ENCODE measurements around the gene AKT3.

Gene AKT3

DNA sequence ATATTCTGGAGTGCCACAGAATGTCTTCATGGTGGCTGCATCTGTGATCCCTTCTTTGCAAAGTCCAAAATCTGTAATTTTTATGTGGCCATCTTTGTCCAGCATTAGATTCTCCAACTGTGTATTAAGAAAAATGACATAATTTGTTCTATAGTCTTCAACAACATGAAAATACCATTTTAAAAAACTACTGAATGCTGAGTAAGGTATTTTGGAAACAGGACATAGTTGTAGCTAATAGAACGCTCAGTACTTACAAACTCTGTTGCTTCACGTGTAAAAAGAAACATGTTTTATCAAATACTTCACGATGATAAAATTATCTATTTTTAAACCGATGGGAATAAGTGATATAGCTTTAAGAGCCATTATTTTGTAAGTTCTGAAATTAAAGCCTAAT, 286.3 kb downstream of the AKT3 start:
- TF ChIP-seq, protein P1, sequence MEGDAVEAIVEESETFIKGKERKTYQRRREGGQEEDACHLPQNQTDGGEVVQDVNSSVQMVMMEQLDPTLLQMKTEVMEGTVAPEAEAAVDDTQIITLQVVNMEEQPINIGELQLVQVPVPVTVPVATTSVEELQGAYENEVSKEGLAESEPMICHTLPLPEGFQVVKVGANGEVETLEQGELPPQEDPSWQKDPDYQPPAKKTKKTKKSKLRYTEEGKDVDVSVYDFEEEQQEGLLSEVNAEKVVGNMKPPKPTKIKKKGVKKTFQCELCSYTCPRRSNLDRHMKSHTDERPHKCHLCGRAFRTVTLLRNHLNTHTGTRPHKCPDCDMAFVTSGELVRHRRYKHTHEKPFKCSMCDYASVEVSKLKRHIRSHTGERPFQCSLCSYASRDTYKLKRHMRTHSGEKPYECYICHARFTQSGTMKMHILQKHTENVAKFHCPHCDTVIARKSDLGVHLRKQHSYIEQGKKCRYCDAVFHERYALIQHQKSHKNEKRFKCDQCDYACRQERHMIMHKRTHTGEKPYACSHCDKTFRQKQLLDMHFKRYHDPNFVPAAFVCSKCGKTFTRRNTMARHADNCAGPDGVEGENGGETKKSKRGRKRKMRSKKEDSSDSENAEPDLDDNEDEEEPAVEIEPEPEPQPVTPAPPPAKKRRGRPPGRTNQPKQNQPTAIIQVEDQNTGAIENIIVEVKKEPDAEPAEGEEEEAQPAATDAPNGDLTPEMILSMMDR (IDR thresholded peaks at IDR 0.05; ENCODE audit: unreplicated experiment in 3 of 3), result no peak
- Mint-ChIP-seq H3K27ac (no peak overlapping the region), H3K4me1 (no peaks in the 10 kb centered on the region), H3K27me3 (ENCODE audit: low read depth) (no peaks in the 10 kb centered on the region), H3K36me3 (ENCODE audit: low read depth) (peaks cover 21% of the 10 kb centered on the region), H3K4me3 (no peak overlapping the region), H3K9me3 (peaks cover 6% of the 10 kb centered on the region)

DNA sequence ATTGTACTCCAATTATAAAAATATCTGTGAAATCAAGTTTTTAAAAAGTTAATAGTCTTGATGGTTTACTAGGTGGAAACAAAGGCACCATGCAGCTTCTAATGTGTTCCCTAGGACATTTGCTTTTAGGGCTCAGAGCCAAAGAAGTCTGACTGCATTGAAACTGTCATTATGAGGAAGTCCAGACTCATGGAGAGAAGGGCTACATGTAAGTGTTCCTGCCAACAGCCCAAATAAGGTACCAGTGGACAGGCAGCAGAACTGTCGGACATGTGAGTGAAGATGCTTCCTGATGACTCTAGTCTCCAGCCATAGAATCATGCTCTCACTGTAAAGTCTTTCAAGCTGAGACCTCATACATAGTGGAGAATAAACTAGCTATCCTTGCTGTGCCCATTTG, 287.6 kb downstream of the AKT3 start:
- peaks cover 6% of the 10 kb centered on the region for H3K9me3 Mint-ChIP-seq
- TF ChIP-seq, protein P1 (IDR thresholded peaks at IDR 0.05; ENCODE audit: unreplicated experiment in 3 of 3), result no peak
- peaks cover 18% of the 10 kb centered on the region for H3K36me3 Mint-ChIP-seq (ENCODE audit: low read depth)
- no peaks in the 10 kb centered on the region for H3K4me1 Mint-ChIP-seq
- no peak overlapping the region for H3K27ac Mint-ChIP-seq
- no peak overlapping the region for H3K4me3 Mint-ChIP-seq
- H3K27me3 Mint-ChIP-seq (ENCODE audit: low read depth), result no peaks in the 10 kb centered on the region

DNA sequence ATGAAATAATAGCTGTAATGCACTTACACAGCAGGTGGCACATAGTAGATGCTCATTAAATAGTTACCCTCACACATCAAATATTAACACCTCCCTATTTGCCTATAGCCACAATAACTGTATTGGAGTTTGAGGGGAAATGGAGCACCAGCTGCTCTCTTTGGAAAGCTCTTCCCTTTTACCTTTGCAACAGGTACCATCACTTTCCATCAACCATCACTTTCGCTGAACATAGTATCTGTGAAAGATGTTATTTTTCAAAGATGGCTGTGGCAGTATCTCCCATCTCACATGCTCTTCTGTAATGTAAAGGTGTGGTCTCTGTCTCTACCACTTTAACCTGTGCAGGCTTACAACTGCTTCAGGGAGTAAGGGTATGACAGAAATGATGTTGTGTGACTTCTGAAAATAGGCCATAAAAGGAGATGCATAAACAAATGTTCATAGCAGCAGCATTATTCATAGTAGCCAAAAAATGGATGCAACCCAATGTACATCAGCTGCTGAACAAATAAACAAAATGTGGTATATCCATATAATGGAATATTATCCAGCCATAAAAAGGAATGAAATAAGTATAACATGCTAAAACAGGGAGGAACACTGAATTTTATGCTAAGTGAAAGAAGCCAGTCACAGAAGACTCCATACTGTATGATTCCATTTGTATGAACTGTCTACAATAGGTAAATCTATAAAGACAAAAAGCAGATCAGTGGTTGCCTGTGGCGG, 288.3 kb downstream of the AKT3 start:
- Mint-ChIP-seq H3K9me3 (peaks cover 6% of the 10 kb centered on the region), H3K27me3 (ENCODE audit: low read depth) (no peaks in the 10 kb centered on the region), H3K36me3 (ENCODE audit: low read depth) (peaks cover 17% of the 10 kb centered on the region), H3K27ac (no peak overlapping the region), H3K4me1 (no peaks in the 10 kb centered on the region), H3K4me3 (no peak overlapping the region)
- TF ChIP-seq, protein P1 (IDR thresholded peaks at IDR 0.05; ENCODE audit: unreplicated experiment in 3 of 3), result no peak

DNA sequence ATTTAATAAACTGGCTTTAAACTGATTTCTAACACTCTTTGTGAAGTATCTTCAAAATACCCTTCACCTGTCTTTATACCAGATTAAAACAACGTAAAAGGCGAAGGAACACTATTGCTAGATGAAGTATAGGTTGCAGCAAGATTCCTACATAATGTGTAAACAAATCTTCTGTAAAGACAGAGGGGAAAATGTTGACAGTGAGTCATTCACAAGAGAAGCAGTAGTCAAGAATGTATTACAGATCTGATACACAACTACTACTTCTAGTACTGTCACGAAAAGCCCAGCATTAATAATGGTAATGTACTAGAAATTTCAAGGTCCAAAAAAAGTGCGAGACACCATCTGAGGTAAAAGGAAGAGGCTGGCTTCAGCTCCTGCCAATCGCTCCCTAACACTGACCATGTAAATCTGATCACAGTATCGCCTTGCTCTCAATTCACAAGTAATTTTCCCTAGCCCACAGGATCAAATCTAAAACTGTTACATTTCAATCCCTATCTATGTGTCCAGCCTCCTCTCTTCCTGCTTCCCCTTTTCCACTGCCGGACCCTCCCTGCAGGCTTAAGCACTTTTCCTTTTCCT, 290.4 kb downstream of the AKT3 start:
- no peak overlapping the region for H3K27ac Mint-ChIP-seq
- TF ChIP-seq, protein P1 (IDR thresholded peaks at IDR 0.05; ENCODE audit: unreplicated experiment in 3 of 3), result no peak
- peaks cover 6% of the 10 kb centered on the region for H3K9me3 Mint-ChIP-seq
- H3K36me3 Mint-ChIP-seq (ENCODE audit: low read depth), result peaks cover 17% of the 10 kb centered on the region
- H3K27me3 Mint-ChIP-seq (ENCODE audit: low read depth), result no peaks in the 10 kb centered on the region
- H3K4me1 Mint-ChIP-seq, result no peaks in the 10 kb centered on the region
- no peak overlapping the region for H3K4me3 Mint-ChIP-seq

DNA sequence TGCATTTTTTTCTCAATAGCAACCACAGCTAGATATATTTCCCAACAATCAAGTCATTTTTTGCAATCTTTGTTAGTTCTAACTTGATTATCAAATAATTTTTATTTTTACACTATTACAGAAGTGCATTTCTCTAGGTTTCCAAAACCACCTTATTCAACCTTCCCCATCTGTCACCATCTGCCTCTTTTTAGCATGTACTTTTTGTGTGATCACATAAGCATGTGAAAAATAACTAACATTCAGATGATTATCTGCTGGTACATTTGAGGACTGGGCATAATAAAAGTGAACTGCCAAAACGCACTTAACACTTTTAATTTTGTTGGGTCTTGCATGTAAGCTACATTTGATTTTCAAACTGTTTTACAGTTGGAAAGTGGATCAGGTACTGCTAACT, 291.5 kb downstream of the AKT3 start:
- TF ChIP-seq, protein P1 (IDR thresholded peaks at IDR 0.05; ENCODE audit: unreplicated experiment in 3 of 3), result no peak
- Mint-ChIP-seq H3K36me3 (ENCODE audit: low read depth) (peaks cover 17% of the 10 kb centered on the region), H3K4me3 (no peak overlapping the region), H3K4me1 (no peaks in the 10 kb centered on the region), H3K27me3 (ENCODE audit: low read depth) (no peaks in the 10 kb centered on the region), H3K27ac (no peak overlapping the region), H3K9me3 (peaks cover 6% of the 10 kb centered on the region)

DNA sequence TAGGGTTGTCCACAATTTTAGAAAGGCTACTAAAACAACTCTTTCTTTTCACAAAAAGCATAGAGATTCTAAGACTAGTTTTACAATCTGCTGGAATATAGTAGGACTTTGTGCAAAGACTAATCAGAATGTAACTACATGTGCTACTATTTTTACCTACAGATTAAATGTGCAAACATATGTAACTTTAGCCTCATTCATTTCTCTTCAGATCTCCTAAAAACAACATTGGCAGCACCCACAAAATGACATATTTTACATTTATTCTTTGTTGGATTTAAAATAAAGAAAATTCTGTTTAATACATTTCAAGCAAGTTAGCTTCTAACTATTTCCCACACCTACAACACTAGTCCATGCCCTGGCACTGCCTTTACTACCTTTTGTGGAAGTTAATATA, 292.2 kb downstream of the AKT3 start:
- Mint-ChIP-seq H3K4me3 (no peak overlapping the region), H3K27ac (no peak overlapping the region), H3K9me3 (peaks cover 6% of the 10 kb centered on the region), H3K36me3 (ENCODE audit: low read depth) (peaks cover 15% of the 10 kb centered on the region), H3K27me3 (ENCODE audit: low read depth) (no peaks in the 10 kb centered on the region), H3K4me1 (no peaks in the 10 kb centered on the region)
- TF ChIP-seq, protein P1 (IDR thresholded peaks at IDR 0.05; ENCODE audit: unreplicated experiment in 3 of 3), result no peak

Data from nephron (organoid).